GM21576 (cell line): ENCODE data around the gene ZNF497.
A peak's percentile ranks its signal among the peaks of the same experiment; 100 is the strongest.

Experiments
- ATAC-seq: cut with Tn5 transposase; IDR thresholded peaks from one replicate; pipeline ENCODE4 v1.9.1; 2021; ENCODE audit warnings: mild to moderate bottlenecking, moderate library complexity; ENCODE audit not compliant: unreplicated experiment

Gene ZNF497

GRCh38 chr19:58368561-58369360 is 6.2 kb upstream of the ZNF497 start:
- no peak for ATAC-seq

GRCh38 chr19:58367698-58368454 is 5.3 kb upstream of the ZNF497 start:
- ATAC-seq: no peak

- ATAC-seq: no peak
These were observed 4.3 kb upstream of the ZNF497 start for GRCh38 chr19:58366585-58367430.

GRCh38 chr19:58364146-58364545 is 1.6 kb upstream of the ZNF497 start:
- ATAC-seq: no peak

GRCh38 chr19:58361900-58362271 is 665 bp downstream of the ZNF497 start:
- ATAC-seq: peak; percentile 12

- no peak for ATAC-seq
These were observed 4.9 kb downstream of the ZNF497 start for GRCh38 chr19:58357481-58358145.

GRCh38 chr19:58356766-58357480 is 5.6 kb downstream of the ZNF497 start:
- ATAC-seq: no peak

GRCh38 chr19:58355908-58356765 is 6.4 kb downstream of the ZNF497 start:
- no peak for ATAC-seq

- no peak for ATAC-seq
These were observed 7.2 kb downstream of the ZNF497 start for GRCh38 chr19:58355215-58355796.

GRCh38 chr19:58354478-58355030 is 8.0 kb downstream of the ZNF497 start:
- no peak for ATAC-seq

GRCh38 chr19:58353717-58354477 is 8.7 kb downstream of the ZNF497 start:
- ATAC-seq: no peak

- ATAC-seq: no peak
These were observed 9.5 kb downstream of the ZNF497 start, which contains the start of gene A1BG for GRCh38 chr19:58352760-58353671. TSS of gene A1BG (minus strand) at chr19:58353492. CDS start at chr19:58353437, 55 bp downstream.

- ATAC-seq: no peak
These were observed 10.4 kb downstream of the ZNF497 start for GRCh38 chr19:58351990-58352755.

GRCh38 chr19:58351558-58351878 is 11.0 kb downstream of the ZNF497 start:
- ATAC-seq: no peak

- ATAC-seq: no peak
These were observed 11.5 kb downstream of the ZNF497 start for GRCh38 chr19:58350871-58351557.
